NCI-H2081 (cell line): ENCODE results near the gene TRIM49.
"Not testable (repeated sequence)": the region's sequence is repeated elsewhere in the genome, so short reads cannot be mapped to it uniquely, and the experiment has no call there.

ENCODE experiments used
- DNase-seq, 2 experiments: peaks; one replicate each; lab custom pipeline; 2025; lab: John Stamatoyannopoulos, UW

TRIM49 gene

GRCh38 chr11:89808475-89808874 is at the start of gene TRIM49:
Gene TRIM49, minus strand, starts transcription at chr11:89808575. Its CDS starts 4,106 bp downstream, at chr11:89804469.
- not testable (repeated sequence) for DNase-seq

GRCh38 chr11:89826694-89827093 is 18.3 kb upstream of the TRIM49 start:
- not testable (repeated sequence) for DNase-seq

GRCh38 chr11:89820008-89820407 is 11.6 kb upstream of the TRIM49 start:
- not testable (repeated sequence) for DNase-seq

- DNase-seq: not testable (repeated sequence)
Measured at GRCh38 chr11:89813535-89813934, 5.2 kb upstream of the TRIM49 start.

GRCh38 chr11:89787506-89788063 is 20.8 kb downstream of the TRIM49 start:
- DNase-seq: not testable (repeated sequence)

GRCh38 chr11:89785726-89786125 is 22.6 kb downstream of the TRIM49 start:
- not testable (repeated sequence) for DNase-seq

- DNase-seq: not testable (repeated sequence)
Measured at GRCh38 chr11:89750822-89751221, 57.6 kb downstream of the TRIM49 start.
